ENCODE data around the gene ENG.
A peak's percentile ranks its signal among the peaks of the same experiment; 100 is the strongest.

ENG gene

DNA sequence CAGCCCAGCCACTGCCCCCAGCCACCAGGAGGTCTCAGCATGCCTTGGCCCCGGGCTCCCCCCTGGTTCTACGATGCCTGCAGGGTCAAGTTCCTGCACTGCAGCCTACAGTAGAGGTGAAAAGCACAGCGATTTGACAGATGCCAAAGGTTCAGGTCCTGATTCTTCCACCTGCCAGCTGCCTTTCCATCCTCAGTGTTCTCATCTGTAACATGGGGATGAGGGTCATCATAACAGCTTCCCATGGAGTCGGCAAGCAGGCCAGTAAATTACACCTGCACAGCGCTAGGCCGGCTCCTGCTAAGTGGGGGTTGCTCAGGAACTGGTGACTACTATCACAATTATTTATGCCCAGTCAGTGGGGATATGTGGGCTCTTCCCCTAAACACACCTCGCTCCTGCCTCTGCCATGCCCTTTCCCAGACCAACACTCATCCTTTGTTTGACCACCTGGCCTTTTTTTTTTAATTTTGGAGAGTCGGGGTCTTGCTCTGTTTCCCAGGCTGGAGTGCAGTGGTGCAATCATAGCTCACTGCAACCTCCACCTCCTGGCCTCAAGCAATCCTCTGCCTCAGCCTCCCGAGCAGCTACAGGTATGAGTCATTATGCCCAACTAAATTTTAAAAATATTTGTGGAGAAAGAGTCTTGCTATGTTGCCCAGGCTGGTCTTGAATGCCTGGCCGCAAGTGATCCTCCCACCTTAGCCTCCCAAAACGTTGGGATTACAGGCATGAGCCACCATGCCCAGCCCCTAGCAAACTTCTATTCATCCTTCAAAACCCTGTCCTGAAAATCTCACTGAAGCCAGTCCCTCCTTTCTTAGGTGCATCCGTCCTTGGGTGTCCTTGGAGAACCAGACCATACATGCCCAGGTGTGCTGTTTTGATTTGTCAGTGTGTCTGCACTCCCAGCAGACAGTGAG lies 6.4 kb downstream of the ENG start:
- TF ChIP-seq GATA2 (IDR thresholded peaks at IDR 0.05; ENCODE audit: low read depth, low read length) = no peak
- TF ChIP-seq GATA3 (IDR thresholded peaks at IDR 0.05; ENCODE audit: low read depth, low read length) = no peak

GRCh38 chr9:127847178-127847510 lies 7.3 kb downstream of the ENG start:
- TF ChIP-seq GATA2 (IDR thresholded peaks at IDR 0.05; ENCODE audit: low read depth, low read length) = no peak
- TF ChIP-seq GATA3 (IDR thresholded peaks at IDR 0.05; ENCODE audit: low read depth, low read length) = no peak

GRCh38 chr9:127846443-127847177 lies 7.8 kb downstream of the ENG start:
- TF ChIP-seq GATA2 (IDR thresholded peaks at IDR 0.05; ENCODE audit: low read depth, low read length) (peak; percentile 97), GATA3 (IDR thresholded peaks at IDR 0.05; ENCODE audit: low read depth, low read length) (no peak)

- TF ChIP-seq GATA3 (IDR thresholded peaks at IDR 0.05; ENCODE audit: low read depth, low read length) (no peak), GATA2 (IDR thresholded peaks at IDR 0.05; ENCODE audit: low read depth, low read length) (no peak)
These were observed 9.6 kb downstream of the ENG start for GRCh38 chr9:127844821-127845359.

- TF ChIP-seq GATA3 (IDR thresholded peaks at IDR 0.05; ENCODE audit: low read depth, low read length) = no peak
- TF ChIP-seq GATA2 (IDR thresholded peaks at IDR 0.05; ENCODE audit: low read depth, low read length) = no peak
These were observed 13.2 kb downstream of the ENG start for GRCh38 chr9:127841087-127841835.

DNA sequence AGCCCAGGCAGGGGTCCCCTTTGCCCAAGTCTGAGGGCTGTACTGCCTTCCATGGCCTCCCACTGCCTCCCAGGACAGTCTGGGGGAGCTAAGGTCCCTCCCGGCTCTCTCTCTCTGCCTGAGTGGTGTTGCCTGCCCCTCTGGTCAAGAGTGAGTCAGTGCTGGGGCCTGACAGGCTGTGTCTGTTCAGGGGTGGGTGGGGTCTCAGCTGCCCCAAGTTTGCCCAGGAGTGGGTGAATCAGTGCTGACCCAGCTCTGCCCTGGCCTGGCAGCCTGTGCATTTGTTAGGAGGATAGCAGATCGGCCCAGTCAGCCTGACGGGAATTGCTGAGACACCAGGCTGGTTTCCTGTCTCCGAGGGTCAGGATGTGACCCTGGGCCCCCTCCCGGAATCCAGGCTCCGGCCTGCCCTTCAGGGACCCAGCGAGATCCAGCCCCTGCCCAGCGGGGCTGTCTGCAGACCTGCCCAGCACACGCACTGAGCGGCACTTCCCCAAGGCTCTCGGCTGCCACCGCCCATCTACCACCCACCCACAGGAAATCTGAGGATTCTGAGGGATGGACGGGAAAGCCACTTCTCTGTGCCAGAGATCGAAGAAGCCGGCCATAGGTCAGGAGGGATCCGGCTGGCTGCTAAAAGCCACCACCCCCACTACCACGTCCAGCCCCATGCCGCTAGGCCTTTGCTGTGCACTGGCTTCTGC lies 15.9 kb downstream of the ENG start:
- no peak for TF ChIP-seq GATA2 (IDR thresholded peaks at IDR 0.05; ENCODE audit: low read depth, low read length)
- TF ChIP-seq GATA3 (IDR thresholded peaks at IDR 0.05; ENCODE audit: low read depth, low read length) = no peak

GRCh38 chr9:127837346-127837745 lies 17.1 kb downstream of the ENG start:
- TF ChIP-seq GATA3 (IDR thresholded peaks at IDR 0.05; ENCODE audit: low read depth, low read length) (no peak), GATA2 (IDR thresholded peaks at IDR 0.05; ENCODE audit: low read depth, low read length) (no peak)

- TF ChIP-seq GATA2 (IDR thresholded peaks at IDR 0.05; ENCODE audit: low read depth, low read length) = no peak
- no peak for TF ChIP-seq GATA3 (IDR thresholded peaks at IDR 0.05; ENCODE audit: low read depth, low read length)
These were observed 18.4 kb downstream of the ENG start for GRCh38 chr9:127835991-127836516.

GRCh38 chr9:127833555-127833954 lies 20.9 kb downstream of the ENG start:
- TF ChIP-seq GATA2 (IDR thresholded peaks at IDR 0.05; ENCODE audit: low read depth, low read length) (no peak), GATA3 (IDR thresholded peaks at IDR 0.05; ENCODE audit: low read depth, low read length) (no peak)

DNA sequence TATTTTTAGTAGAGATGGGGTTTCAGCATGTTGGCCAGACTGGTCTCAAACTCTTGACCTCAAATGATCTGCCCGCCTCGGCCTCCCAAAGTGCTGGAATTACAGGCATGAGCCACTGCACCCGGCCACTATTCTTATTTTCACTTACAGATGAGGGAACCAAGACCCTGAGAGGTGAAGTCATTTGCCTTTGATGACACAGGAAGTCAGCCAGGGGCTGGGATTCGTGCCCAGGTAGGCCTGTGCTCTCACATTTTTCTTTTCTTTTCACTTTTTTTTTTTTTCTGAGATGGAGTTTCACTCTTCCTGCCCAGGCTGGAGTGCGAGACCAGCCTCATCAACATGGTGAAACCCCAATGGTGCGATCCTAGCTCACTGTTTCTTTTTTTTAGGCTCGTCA lies 22.2 kb downstream of the ENG start:
- TF ChIP-seq GATA3 (IDR thresholded peaks at IDR 0.05; ENCODE audit: low read depth, low read length) (no peak), GATA2 (IDR thresholded peaks at IDR 0.05; ENCODE audit: low read depth, low read length) (no peak)

- TF ChIP-seq GATA3 (IDR thresholded peaks at IDR 0.05; ENCODE audit: low read depth, low read length) (no peak), GATA2 (IDR thresholded peaks at IDR 0.05; ENCODE audit: low read depth, low read length) (no peak)
These were observed 25.1 kb downstream of the ENG start for GRCh38 chr9:127829205-127829906.

DNA sequence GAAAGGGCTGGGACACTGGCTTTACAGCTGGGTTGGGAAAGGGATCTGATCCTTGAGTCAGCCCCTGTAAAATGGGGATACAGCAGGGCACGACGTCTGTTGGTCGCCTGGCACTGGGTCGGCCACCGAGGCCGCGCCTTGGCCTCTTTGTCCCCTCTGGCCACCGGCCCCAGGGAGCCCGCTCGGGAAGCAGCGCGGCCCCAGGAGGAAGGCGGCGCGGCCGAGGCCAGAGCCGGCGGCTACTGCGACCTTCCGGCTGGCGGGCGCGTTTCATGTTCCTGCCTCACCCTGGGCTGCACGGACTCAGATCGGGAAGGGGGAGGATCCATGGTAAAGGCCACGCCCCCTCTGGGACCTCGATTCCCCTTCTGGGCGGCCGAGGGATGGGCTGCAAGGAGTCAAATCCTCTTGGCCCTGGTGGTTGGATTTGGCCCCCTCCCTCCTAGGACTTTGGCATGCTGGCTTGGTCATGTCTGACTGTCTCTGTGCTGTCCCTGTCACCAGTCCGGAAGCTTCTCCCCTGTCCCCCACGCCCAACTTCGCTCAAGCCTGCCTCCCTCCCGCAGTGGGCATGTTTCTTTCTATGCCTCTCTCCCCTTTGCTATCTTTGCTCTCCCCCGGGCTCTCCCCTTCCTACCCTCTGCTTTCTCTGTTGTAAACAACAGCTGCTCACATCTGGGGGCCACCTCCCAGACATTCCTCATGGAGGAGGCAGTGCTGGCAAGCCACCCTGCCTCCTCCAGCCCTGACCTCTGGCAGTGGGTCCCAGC lies 26.0 kb downstream of the ENG start:
- TF ChIP-seq GATA3 (IDR thresholded peaks at IDR 0.05; ENCODE audit: low read depth, low read length) (no peak), GATA2 (IDR thresholded peaks at IDR 0.05; ENCODE audit: low read depth, low read length) (no peak)
